Mucosa of gallbladder (tissue), 1 donor: ENCODE data around the gene MYLK3. TPM values are rescaled to one million over a fixed set of nuclear protein-coding genes. Genes with fewer than 3 reads are reported as not detected.

Experiments used
- DNase-seq: peaks from one replicate; pipeline ENCODE4 v3.0.0-alpha.2; 2020; ENCODE audit warnings: low spot score
- total RNA-seq: library from RNA; stranded (reverse); gene quantifications from one replicate; pipeline ENCODE4 v1.2.1, GENCODE V29; 2021
- donor health status: DM: no; HTN: no; CAD: no.

Gene MYLK3
- total RNA-seq, 1 donor from 2014 or later, result 1.2 TPM

- no peak for DNase-seq
Observed at GRCh38 chr16:46727630-46728029, 20.5 kb downstream of the MYLK3 start.

DNA sequence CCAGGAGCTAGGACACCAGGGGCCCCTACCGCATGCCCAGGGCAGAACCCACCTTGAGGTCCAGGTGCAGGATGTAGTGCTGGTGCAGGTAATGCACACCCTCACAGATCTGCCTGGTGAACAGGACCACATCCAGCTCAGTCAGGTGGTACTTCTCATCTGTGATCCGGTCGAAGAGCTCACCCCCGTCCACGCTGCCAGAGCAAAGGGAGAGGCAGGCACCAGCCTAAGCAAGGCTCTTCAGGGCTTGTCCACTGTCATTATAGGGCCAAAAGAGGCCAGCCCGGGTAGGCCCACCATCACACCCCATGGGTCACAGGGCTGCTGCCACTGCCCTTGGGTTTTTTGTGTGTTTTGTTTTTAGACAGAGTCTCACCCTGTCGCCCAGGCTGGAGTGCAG is 21.0 kb downstream of the MYLK3 start:
- no peak for DNase-seq

DNA sequence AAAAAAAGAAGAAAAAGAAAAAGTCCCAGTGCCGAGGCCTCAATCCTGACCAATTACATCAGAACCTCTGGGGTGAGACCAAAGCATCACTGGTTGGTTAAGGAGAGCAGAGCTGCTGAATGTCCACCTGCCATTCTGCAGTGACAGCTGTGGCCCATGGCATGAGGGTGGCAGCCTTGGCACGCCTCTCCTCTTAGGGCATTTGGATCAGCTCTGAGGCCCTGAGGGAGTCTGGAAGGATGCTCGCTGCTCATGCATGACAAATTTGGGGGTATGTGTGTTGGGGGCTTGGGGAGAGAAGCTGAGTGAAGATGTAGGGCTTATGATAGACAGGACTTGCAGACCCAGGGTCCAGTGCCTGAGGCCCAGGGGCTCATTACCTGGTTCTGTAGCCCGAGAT is 26.3 kb downstream of the MYLK3 start:
- no peak for DNase-seq

GRCh38 chr16:46720619-46721018 is 27.5 kb downstream of the MYLK3 start:
- DNase-seq, result no peak

- no peak for DNase-seq
Observed at GRCh38 chr16:46719528-46719927, 28.6 kb downstream of the MYLK3 start.

GRCh38 chr16:46718214-46718613 is 29.9 kb downstream of the MYLK3 start:
- DNase-seq, result no peak

- DNase-seq, result no peak
Observed at GRCh38 chr16:46717692-46718091, 30.5 kb downstream of the MYLK3 start.

- DNase-seq, result no peak
Observed at GRCh38 chr16:46715769-46716305, 32.3 kb downstream of the MYLK3 start.

DNA sequence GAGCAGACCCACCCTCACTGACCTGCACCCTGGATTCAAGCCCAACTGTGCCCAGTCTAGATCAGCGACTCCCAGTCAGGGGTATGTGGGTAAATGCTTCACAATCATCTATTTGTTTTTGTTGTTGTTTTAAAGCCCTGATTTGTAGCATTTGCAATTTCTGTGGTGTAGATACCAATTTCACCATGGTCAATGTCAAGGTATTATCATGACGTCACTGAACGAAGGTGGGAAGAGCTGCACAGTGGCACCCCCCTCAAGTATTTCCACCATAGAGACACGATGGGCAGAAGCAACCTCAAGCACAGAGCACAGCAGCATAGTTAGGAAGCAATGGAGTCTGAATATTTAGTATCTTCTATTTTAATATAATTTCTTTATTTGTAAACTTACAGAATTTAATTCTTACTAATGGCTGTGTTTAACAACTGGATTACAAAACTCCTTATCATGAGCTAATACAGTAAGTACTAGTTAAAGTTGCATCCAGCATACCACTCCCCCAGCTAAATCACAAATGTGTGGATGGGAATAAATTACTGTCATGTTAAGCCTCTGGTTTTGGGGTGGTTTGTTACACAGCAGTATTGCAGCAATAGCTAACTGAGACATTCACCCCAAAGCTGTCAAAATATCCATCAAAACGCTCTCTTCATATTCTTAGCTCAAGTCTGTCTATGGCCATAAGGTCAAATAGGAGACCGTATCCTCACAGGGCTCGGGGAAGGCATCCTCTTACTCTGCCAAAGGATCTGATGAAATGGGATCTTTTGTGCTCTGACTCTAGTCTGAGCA is 33.1 kb downstream of the MYLK3 start:
- DNase-seq, result no peak

DNA sequence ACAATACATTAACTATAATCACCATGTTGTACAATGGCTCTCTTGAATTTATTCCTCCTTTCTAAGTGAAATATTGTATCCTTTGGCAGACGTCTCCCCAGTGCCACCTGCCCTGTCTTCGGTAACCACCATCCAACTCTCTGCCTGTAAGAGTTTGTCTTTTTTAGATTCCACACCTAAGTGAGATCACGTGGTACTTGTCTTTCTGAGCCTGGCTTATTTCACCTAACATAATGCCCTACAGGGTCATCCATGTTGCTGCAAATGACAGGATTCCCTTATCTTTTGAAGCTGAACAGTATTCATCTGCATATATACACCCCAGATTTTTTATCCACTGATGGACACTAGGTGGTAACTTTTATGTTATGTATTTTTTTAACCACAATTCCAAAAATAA is 34.5 kb downstream of the MYLK3 start:
- no peak for DNase-seq

GRCh38 chr16:46712911-46713310 is 35.2 kb downstream of the MYLK3 start:
- DNase-seq, result no peak

- DNase-seq, result no peak
Observed at GRCh38 chr16:46711106-46712058, 36.8 kb downstream of the MYLK3 start.

DNA sequence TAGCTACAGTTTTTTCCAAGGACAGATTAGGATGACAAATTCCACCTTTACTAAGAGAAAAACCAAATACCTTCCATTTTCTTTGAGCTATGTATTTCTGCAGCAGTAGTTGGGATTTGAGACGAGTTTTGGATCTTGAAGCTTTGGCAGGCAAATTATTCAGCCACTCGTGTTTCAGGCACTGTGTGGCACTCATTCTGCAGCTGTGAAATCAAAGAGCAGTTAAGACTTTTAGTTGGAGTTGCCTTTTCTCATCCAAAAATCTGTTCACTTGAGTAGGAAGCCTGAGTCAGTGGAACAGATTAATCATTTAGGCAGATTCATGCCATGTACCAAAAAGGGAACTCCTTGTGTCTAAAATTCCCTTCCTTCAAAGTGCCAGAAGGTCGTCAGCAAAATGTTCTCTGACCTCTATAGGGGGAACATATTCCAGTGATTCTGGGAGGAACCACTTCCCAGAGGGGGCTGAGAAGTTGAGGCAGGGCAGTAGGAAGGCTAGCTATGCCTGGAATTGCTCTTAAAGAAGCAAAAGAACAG is 38.6 kb downstream of the MYLK3 start:
- no peak for DNase-seq

GRCh38 chr16:46706642-46707041 is 41.5 kb downstream of the MYLK3 start:
- DNase-seq, result no peak

GRCh38 chr16:46702030-46702429 is 46.1 kb downstream of the MYLK3 start:
- DNase-seq, result no peak

DNA sequence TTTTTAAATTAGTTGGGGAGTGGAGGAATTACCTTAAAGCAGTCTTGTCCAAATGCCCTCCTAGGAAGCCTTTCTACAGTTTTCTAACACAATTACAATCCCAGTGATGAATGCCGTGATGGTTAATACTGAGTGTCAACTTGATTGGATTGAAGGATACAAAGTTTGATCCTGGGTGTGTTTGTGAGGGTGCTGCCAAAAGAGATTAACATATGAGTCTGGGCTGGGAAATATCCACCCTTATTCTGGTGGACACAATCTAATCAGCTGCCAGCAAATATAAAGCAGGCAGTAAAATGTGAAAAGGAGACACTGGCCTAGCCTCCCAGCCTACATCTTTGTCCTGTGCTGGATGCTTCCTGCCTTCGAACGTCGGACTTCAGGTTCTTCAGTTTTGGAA is 46.5 kb downstream of the MYLK3 start:
- DNase-seq, result no peak

DNA sequence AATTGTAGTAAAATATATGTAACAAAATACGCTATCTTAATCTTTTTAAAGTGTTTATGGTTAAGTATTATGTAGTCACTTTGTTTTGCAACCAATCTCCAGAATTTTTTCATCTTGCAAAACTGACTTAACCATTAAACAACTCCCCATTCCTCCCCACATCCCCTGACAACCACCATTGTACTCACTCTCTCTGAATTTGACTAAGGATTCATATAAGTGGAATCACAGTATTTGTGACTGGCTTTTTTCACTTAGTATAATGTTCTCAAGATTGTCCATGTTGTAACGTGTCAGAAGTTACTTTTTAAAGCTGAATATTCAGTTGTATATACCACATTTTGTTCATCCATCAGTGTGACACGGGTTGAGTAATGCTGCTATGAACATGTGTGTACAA is 48.1 kb downstream of the MYLK3 start:
- DNase-seq, result no peak

DNA sequence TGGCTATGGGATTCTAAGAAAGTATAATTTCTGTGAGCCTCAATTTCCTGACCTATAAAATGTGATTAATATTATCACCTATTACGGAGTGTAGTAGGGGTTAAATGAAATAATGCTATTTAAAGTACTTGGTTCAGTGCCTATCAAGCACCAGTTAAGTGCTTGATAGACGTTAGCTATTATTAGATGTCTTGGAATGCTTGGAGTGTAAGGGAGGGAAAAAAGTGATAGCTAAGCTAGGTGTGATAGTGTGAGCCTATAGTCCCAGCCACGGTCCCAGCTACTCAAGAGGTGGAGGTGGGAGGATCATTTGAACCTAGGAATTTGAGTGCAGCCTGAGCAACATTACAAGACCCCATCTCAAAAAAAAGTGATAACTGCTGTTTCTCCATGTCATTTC is 51.2 kb downstream of the MYLK3 start:
- no peak for DNase-seq

DNA sequence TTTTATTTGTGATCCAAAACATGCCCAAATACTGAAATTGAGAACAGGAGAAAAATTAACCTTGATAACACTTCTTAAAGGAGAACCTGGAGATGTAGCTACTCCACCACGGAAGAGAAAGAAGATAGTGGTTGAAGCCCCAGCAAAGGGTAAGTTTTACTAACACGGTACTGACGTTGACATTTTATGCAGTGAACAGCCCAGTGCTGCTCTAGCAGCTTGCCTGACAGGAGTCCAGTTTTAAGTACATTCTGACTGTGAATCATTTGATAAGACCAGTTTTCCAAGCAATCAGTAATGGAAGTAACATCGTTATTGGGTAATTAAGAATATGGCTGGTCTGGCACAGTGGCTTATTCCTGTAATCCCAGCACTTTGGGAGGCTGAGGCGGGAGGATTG is 52.2 kb downstream of the MYLK3 start:
- DNase-seq, result no peak

GRCh38 chr16:46693598-46693997 is 54.5 kb downstream of the MYLK3 start:
- DNase-seq, result no peak

- no peak for DNase-seq
Observed at GRCh38 chr16:46691726-46692125, 56.4 kb downstream of the MYLK3 start.
